Neural progenitor cell (in vitro differentiated cells): ENCODE data around the gene COX19.

ENCODE experiments used
- EZH2 ChIP-seq: fragments of 200-600 bp; sonication (generic); IDR thresholded peaks from 2 replicates; pipeline ENCODE4 v1.6.1; 2017; ENCODE audit warnings: antibody characterized with exemption, mild to moderate bottlenecking, moderate library complexity
- EZH2phosphoT487 ChIP-seq: fragments of 200-600 bp; sonication (generic); IDR thresholded peaks from 2 replicates; pipeline ENCODE4 v1.6.1; 2017; ENCODE audit warnings: antibody characterized with exemption
- TF ChIP-seq, protein P1 (sequence below): fragments of 200-600 bp; sonication (generic); IDR thresholded peaks from 2 replicates; pipeline ENCODE4 v1.5.1; 2017; ENCODE audit warnings: antibody characterized with exemption, mild to moderate bottlenecking

DNA sequence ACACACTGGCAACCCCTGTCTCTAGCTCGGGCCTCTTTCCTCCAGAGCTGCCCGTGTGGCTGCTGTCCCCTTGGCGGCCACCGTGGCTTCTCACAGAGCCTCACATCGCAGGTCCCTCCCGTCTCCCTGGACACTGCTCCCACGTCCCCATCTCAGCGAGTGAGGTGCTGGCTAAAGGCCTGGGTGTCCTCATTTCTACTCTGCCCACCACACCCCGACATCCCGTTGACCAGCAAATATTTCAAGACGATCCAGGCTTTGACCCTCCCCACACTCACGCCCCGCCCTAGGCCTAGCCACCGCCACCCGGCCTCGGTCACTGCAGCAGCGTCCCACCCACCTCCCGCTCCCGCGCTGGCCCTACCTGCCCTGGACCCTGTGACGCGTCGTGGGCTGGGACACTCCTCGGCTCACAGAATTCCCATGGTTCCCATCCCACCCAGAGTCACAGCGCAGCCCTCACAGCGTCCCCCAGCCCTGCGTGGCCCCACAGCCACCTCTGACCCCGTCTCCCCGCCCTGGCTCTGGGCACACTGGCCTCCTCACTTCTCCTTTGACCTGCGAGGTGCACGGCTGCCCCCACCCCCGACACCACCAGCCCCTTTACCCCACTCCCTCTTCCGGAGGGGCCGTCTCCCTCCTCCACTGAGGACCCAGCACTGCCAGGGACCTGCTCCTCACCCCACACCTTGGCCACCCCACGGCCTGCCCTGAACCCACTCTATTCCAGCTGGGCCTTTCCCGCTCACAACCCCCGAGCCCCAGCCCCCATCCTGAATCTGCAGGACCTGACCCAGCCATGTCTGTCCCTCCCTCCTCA, 27.7 kb downstream of the COX19 start:
- no peak for TF ChIP-seq EZH2phosphoT487
- TF ChIP-seq, protein P1, sequence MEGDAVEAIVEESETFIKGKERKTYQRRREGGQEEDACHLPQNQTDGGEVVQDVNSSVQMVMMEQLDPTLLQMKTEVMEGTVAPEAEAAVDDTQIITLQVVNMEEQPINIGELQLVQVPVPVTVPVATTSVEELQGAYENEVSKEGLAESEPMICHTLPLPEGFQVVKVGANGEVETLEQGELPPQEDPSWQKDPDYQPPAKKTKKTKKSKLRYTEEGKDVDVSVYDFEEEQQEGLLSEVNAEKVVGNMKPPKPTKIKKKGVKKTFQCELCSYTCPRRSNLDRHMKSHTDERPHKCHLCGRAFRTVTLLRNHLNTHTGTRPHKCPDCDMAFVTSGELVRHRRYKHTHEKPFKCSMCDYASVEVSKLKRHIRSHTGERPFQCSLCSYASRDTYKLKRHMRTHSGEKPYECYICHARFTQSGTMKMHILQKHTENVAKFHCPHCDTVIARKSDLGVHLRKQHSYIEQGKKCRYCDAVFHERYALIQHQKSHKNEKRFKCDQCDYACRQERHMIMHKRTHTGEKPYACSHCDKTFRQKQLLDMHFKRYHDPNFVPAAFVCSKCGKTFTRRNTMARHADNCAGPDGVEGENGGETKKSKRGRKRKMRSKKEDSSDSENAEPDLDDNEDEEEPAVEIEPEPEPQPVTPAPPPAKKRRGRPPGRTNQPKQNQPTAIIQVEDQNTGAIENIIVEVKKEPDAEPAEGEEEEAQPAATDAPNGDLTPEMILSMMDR: no peak
- no peak for TF ChIP-seq EZH2
